DND-41 (cell line): ENCODE results near the gene TMC2.

Experiments used
- ATAC-seq: fragments of 200-7000 bp; cut with Tn5 transposase; 3 replicates; pipeline ENCODE4 v1.9.1; 2021; ENCODE audit warnings: low read depth; ENCODE audit not compliant: insufficient read depth
- DNase-seq: peaks from one replicate; pipeline ENCODE4 v3.0.0-alpha.2; 2020
- H2AFZ ChIP-seq: 2 replicates; pipeline ENCODE4 v1.6.0; 2012; ENCODE audit warnings: low read depth, low read length
- H3K27ac ChIP-seq: 2 replicates; pipeline ENCODE4 v1.5.1; 2012; ENCODE audit warnings: low read length, inconsistent platforms
- H3K27me3 ChIP-seq: fragments of 200-600 bp; sonication (generic); 2 replicates; pipeline ENCODE4 v1.6.0; 2012; ENCODE audit warnings: low read length, mild to moderate bottlenecking, inconsistent platforms; ENCODE audit not compliant: insufficient read depth, poor library complexity
- H3K36me3 ChIP-seq: 2 replicates; pipeline ENCODE4 v1.5.1; 2012; ENCODE audit warnings: low read length, inconsistent platforms; ENCODE audit not compliant: insufficient read depth
- H3K4me1 ChIP-seq: 2 replicates; pipeline ENCODE4 v1.5.1; 2012; ENCODE audit warnings: mild to moderate bottlenecking, low read length; ENCODE audit not compliant: insufficient read depth
- H3K4me2 ChIP-seq: 2 replicates; pipeline ENCODE4 v1.6.0; 2012; ENCODE audit warnings: mild to moderate bottlenecking, moderate library complexity, low read length, inconsistent platforms; ENCODE audit not compliant: insufficient read depth
- H3K4me3 ChIP-seq, 2 experiments: fragments of 200-600 bp in 1 of 2; shearing (Covaris generic) in 1 of 2; 2 replicates each; pipeline ENCODE4 v1.5.1; 2012 to 2016; ENCODE audit warnings: inconsistent platforms in 2 of 2, low read length in 2 of 2, mild to moderate bottlenecking in 2 of 2, low read depth in 1 of 2, moderate library complexity in 1 of 2
- H3K79me2 ChIP-seq: 2 replicates; pipeline ENCODE4 v1.6.0; 2012; ENCODE audit warnings: low read length, inconsistent platforms; ENCODE audit not compliant: insufficient read depth
- H3K9ac ChIP-seq: 2 replicates; pipeline ENCODE4 v1.6.0; 2012; ENCODE audit warnings: low read depth, mild to moderate bottlenecking, inconsistent platforms, low read length, moderate library complexity
- H3K9me3 ChIP-seq: 2 replicates; pipeline ENCODE4 v1.5.1; 2012; ENCODE audit warnings: low read length, moderate library complexity, mild to moderate bottlenecking, inconsistent platforms; ENCODE audit not compliant: insufficient read depth, severe bottlenecking
- H4K20me1 ChIP-seq: 2 replicates; pipeline ENCODE4 v1.6.0; 2012; ENCODE audit warnings: low read length; ENCODE audit not compliant: insufficient read depth
- CTCF ChIP-seq: IDR thresholded peaks from 2 replicates; pipeline ENCODE4 v1.5.1; 2012; ENCODE audit warnings: borderline replicate concordance, low read length, moderate library complexity, mild to moderate bottlenecking; ENCODE audit not compliant: poor library complexity, severe bottlenecking; ENCODE audit errors: extremely low read depth
- EZH2 ChIP-seq: IDR thresholded peaks from 3 replicates; pipeline ENCODE4 v1.6.1; 2012; ENCODE audit warnings: borderline replicate concordance, low read depth, mild to moderate bottlenecking, moderate library complexity, low read length, inconsistent platforms; ENCODE audit not compliant: severe bottlenecking

Gene TMC2

GRCh38 chr20:2643708-2644107 is 107.3 kb downstream of the TMC2 start:
- no peaks in the 10 kb centered on the region for H3K79me2 ChIP-seq

GRCh38 chr20:2651772-2652723 is 115.7 kb downstream of the TMC2 start, which contains the start of gene NOP56:
Gene NOP56 (plus strand): TSS chr20:2652632. CDS start chr20:2652661, 29 bp downstream.
- Histone ChIP-seq H2AFZ (peak within 1 kb of the TSS; percentile 84), H3K36me3 (peaks cover 41% of the 10 kb centered on the region), H3K27me3 (no peaks in the 10 kb centered on the region), H3K79me2 (peaks cover 61% of the 10 kb centered on the region), H4K20me1 (peaks cover 44% of the 10 kb centered on the region), H3K4me2 (peak within 1 kb of the TSS; percentile 85), H3K27ac (peak within 1 kb of the TSS; percentile 96), H3K4me1 (peaks cover 47% of the 10 kb centered on the region), H3K9me3 (no peaks in the 10 kb centered on the region), H3K9ac (peak within 1 kb of the TSS; percentile 94), H3K4me3 (peak within 1 kb of the TSS; percentile 75 to 86)
- DNase-seq (peak; percentile 95), ATAC-seq (peak; percentile 86)
- no peak for TF ChIP-seq EZH2
- TF ChIP-seq CTCF = peak; percentile 6

More at GRCh38 chr20:2643708-2644107, 107.3 kb downstream of the TMC2 start:
- no peak overlapping the region for H3K4me2 ChIP-seq
- H4K20me1 ChIP-seq = no peaks in the 10 kb centered on the region
- no peaks in the 10 kb centered on the region for H3K36me3 ChIP-seq
- TF ChIP-seq EZH2 = no peak
- TF ChIP-seq CTCF = no peak
- H3K27ac ChIP-seq = no peak overlapping the region
- H3K4me1 ChIP-seq = no peaks in the 10 kb centered on the region
- ATAC-seq = no peak
- no peaks in the 10 kb centered on the region for H3K9me3 ChIP-seq
- H3K27me3 ChIP-seq = no peaks in the 10 kb centered on the region
- no peak overlapping the region for H3K4me3 ChIP-seq
- H2AFZ ChIP-seq = no peak overlapping the region
- DNase-seq = no peak
- H3K9ac ChIP-seq = no peak overlapping the region

GRCh38 chr20:2652724-2653555 is 116.6 kb downstream of the TMC2 start:
- H2AFZ ChIP-seq = peak overlapping the region; percentile 81

More at GRCh38 chr20:2652724-2653555, 116.6 kb downstream of the TMC2 start:
- DNase-seq (peak; percentile 66), ATAC-seq (peak; percentile 60)
- TF ChIP-seq EZH2 (no peak), CTCF (no peak)
- H3K79me2 ChIP-seq = peaks cover 65% of the 10 kb centered on the region
- no peaks in the 10 kb centered on the region for H3K9me3 ChIP-seq
- H3K36me3 ChIP-seq = peaks cover 50% of the 10 kb centered on the region
- H3K4me1 ChIP-seq = peaks cover 49% of the 10 kb centered on the region
- peak overlapping the region; percentile 94 for H3K9ac ChIP-seq
- peak overlapping the region; percentile 75 to 86 for H3K4me3 ChIP-seq
- peak overlapping the region; percentile 85 for H3K4me2 ChIP-seq
- no peaks in the 10 kb centered on the region for H3K27me3 ChIP-seq
- H4K20me1 ChIP-seq = peaks cover 52% of the 10 kb centered on the region
- H3K27ac ChIP-seq = peak overlapping the region; percentile 96
